Caco-2 (cell line): ENCODE measurements around the gene EIF2B4. TPM values are rescaled to one million over a fixed set of nuclear protein-coding genes. Genes with fewer than 3 reads are reported as not detected.

Source experiments
- BruUV-seq: library from RNA; stranded (reverse); fragments of 400-500 nt; replicated peaks from 2 replicates; lab custom pipeline; 2021; lab: Mats Ljungman, UMichigan
- CTCF ChIA-PET: fragments of 300-600 bp; sonication (Branson Sonifier 250); formaldehyde crosslinking; loops from one replicate; lab custom pipeline; 2022; ENCODE audit warnings: antibody characterized with exemption; lab: Charles Lee
- POLR2A ChIA-PET: fragments of 300-600 bp; sonication (Branson Sonifier 250); formaldehyde crosslinking; loops from one replicate; lab custom pipeline; 2022; ENCODE audit warnings: antibody characterized with exemption; lab: Charles Lee
- DNase-seq, 2 experiments: peaks; one replicate each; pipeline versions ENCODE4 v3.0.0 to v3.0.0-alpha.2; 2020 to 2022
- H3K27me3 ChIP-seq: replicated peaks from 2 replicates; pipeline ENCODE4 v1.6.0; 2011; ENCODE audit warnings: low read length; ENCODE audit not compliant: control insufficient read depth, insufficient read depth
- H3K36me3 ChIP-seq: 2 replicates; pipeline ENCODE4 v1.5.1; 2011; ENCODE audit warnings: low read length; ENCODE audit not compliant: control insufficient read depth, insufficient read depth
- H3K4me1 ChIP-seq: fragments of 250-450 bp; sonication (Bioruptor Pico); 2 replicates; pipeline ENCODE4 v1.5.1; 2020; ENCODE audit warnings: mild to moderate bottlenecking
- H3K4me3 ChIP-seq: 2 replicates; pipeline ENCODE4 v1.5.1; 2011; ENCODE audit warnings: low read depth, mild to moderate bottlenecking, control low read depth, low read length
- H3K9me3 ChIP-seq: fragments of 250-450 bp; sonication (Bioruptor Pico); 2 replicates; pipeline ENCODE4 v1.5.1; 2020; ENCODE audit warnings: mild to moderate bottlenecking, moderate library complexity
- H3K27ac Mint-ChIP-seq: one replicate; pipeline ENCODE4 v1.8.0; 2022; ENCODE audit warnings: mixed read lengths; ENCODE audit not compliant: unreplicated experiment
- H3K27me3 Mint-ChIP-seq: one replicate; pipeline ENCODE4 v1.8.0; 2022; ENCODE audit warnings: mixed read lengths; ENCODE audit not compliant: insufficient read depth, unreplicated experiment
- H3K36me3 Mint-ChIP-seq: one replicate; pipeline ENCODE4 v1.8.0; 2022; ENCODE audit warnings: mild to moderate bottlenecking, mixed read lengths; ENCODE audit not compliant: insufficient read depth, unreplicated experiment
- H3K4me1 Mint-ChIP-seq: one replicate; pipeline ENCODE4 v1.8.0; 2022; ENCODE audit warnings: low read depth, mixed read lengths; ENCODE audit not compliant: unreplicated experiment
- H3K4me3 Mint-ChIP-seq: one replicate; pipeline ENCODE4 v1.8.0; 2022; ENCODE audit warnings: mild to moderate bottlenecking, moderate library complexity, mixed read lengths; ENCODE audit not compliant: unreplicated experiment
- H3K9me3 Mint-ChIP-seq: one replicate; pipeline ENCODE4 v1.8.0; 2022; ENCODE audit warnings: mixed read lengths; ENCODE audit not compliant: unreplicated experiment
- CTCF ChIP-seq, 2 experiments: fragments of 200-600 bp in 1 of 2; IDR thresholded peaks; 1 replicate in 1 of 2; 2 replicates in 1 of 2; pipeline versions ENCODE4 v1.5.1 to v1.8.0; 2011 to 2022; ENCODE audit warnings: antibody characterized with exemption in 1 of 2, control low read depth in 1 of 2, inconsistent platforms in 1 of 2, low read depth in 1 of 2, low read length in 1 of 2, mild to moderate bottlenecking in 1 of 2, moderate library complexity in 1 of 2; ENCODE audit not compliant: insufficient read depth in 1 of 2, severe bottlenecking in 1 of 2, unreplicated experiment in 1 of 2
- intact Hi-C: fragments of 100-400 bp; cut with micrococcal nuclease; formaldehyde crosslinking; loops from one replicate; pipeline ENCODE4 v1.10.0; 2022; ENCODE audit not compliant: unreplicated experiment
- total RNA-seq: library from RNA; stranded (reverse); gene quantifications from 2 replicates; pipeline ENCODE4 v1.2.3, GENCODE V29; 2022

The EIF2B4 gene
- total RNA-seq, 1 experiment from 2014 or later, result 91.3 TPM

GRCh38 chr2:27390822-27391679, 20.9 kb upstream of the EIF2B4 start:
- ChIA-PET CTCF (no interaction called here), POLR2A (no interaction called here)
- Mint-ChIP-seq H3K36me3 (peaks cover 50% of the 10 kb centered on the region), H3K4me1 (no peaks in the 10 kb centered on the region), H3K27me3 (no peaks in the 10 kb centered on the region), H3K4me3 (no peak overlapping the region), H3K27ac (no peak overlapping the region), H3K9me3 (no peaks in the 10 kb centered on the region)
- DNase-seq, result no peak
- no peak for TF ChIP-seq CTCF (IDR thresholded peaks at IDR 0.05; ENCODE audit: insufficient read depth in 1 of 2, low read depth in 1 of 2, low read length in 1 of 2, severe bottlenecking in 1 of 2, unreplicated experiment in 1 of 2)
- intact Hi-C loops, result no loop called here
- Histone ChIP-seq H3K36me3 (no peaks in the 10 kb centered on the region; the same call in 1 of the 2 replicates), H3K4me1 (no peaks in the 10 kb centered on the region), H3K27me3 (no peaks in the 10 kb centered on the region), H3K4me3 (no peak overlapping the region), H3K9me3 (no peaks in the 10 kb centered on the region)
- BruUV-seq, result no TSS peak

DNA sequence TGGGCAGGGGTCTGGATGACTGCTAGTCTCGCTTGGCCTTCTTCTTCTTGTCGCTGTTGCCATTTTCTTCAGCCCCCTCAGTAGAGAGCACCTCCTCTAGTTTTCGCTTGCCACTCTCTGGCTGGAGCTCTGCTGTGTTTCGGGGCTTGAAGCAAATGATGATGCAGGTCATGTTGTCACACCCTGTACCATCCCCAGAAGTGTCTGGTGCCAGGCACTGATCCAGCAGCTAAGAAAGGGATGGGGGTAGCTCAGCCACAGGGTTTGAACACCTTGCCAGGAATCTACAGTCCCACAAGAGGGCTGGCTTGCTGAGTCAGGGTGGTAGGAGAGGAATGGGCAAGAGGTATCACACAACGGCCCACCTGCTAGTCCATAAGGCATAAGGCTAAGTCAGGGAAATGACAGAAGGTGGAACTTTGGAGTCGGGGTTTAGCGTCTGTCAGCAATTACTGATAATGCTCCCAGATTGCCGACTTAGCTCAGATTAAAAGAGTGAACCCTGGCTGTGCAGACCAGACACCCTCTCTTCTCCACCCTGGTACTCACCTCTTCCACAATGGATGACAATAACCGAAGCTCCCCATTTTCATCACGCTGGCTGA, 11.5 kb upstream of the EIF2B4 start:
- H3K9me3 Mint-ChIP-seq, result no peaks in the 10 kb centered on the region
- H3K4me3 ChIP-seq, result no peak overlapping the region
- peaks cover 15% of the 10 kb centered on the region for H3K4me1 ChIP-seq
- no peaks in the 10 kb centered on the region for H3K27me3 ChIP-seq
- peak overlapping the region; percentile 85 for H3K4me3 Mint-ChIP-seq
- H3K36me3 ChIP-seq, result peaks cover 6% of the 10 kb centered on the region
- H3K27me3 Mint-ChIP-seq, result no peaks in the 10 kb centered on the region
- BruUV-seq, result TSS peak; percentile 56
- H3K9me3 ChIP-seq, result no peaks in the 10 kb centered on the region
- peak overlapping the region; percentile 98 for H3K27ac Mint-ChIP-seq
- intact Hi-C loops, result no loop called here
- peaks cover 88% of the 10 kb centered on the region for H3K36me3 Mint-ChIP-seq
- CTCF ChIA-PET, result interaction anchor here (1.1 kb wide), 1 partner anchor 302 kb away, joined by 3 read pairs; no protein-coding TSS in a partner anchor
- no peak for DNase-seq
- H3K4me1 Mint-ChIP-seq, result peaks cover 11% of the 10 kb centered on the region
- TF ChIP-seq CTCF (IDR thresholded peaks at IDR 0.05; ENCODE audit: insufficient read depth in 1 of 2, low read depth in 1 of 2, low read length in 1 of 2, severe bottlenecking in 1 of 2, unreplicated experiment in 1 of 2), result no peak
- POLR2A ChIA-PET, result interaction anchor here (1.7 kb wide), 1 partner anchor 25 kb away, joined by 7 read pairs; the partner anchor contains the start of gene GTF3C2
